HepG2 (cell line): ENCODE results near the gene FIBP. TPM values are rescaled to one million over a fixed set of nuclear protein-coding genes. Genes with fewer than 3 reads are reported as not detected.
A peak's percentile ranks its signal among the peaks of the same experiment; 100 is the strongest.

Experiments
- DNMT1 ChIP-seq: sonication (generic); formaldehyde crosslinking; IDR thresholded peaks from 2 replicates; pipeline ENCODE4 v1.5.1; 2020; ENCODE audit warnings: mild to moderate bottlenecking, missing genetic modification reagents
- IRF1 ChIP-seq: sonication (generic); formaldehyde crosslinking; IDR thresholded peaks from 2 replicates; pipeline ENCODE4 v1.4.0; 2020; ENCODE audit warnings: low read depth, mild to moderate bottlenecking, missing genetic modification reagents
- JARID2 ChIP-seq: sonication (generic); formaldehyde crosslinking; IDR thresholded peaks from 2 replicates; pipeline ENCODE4 v1.8.1; 2023; ENCODE audit warnings: missing genetic modification reagents, inconsistent platforms; ENCODE audit not compliant: insufficient replicate concordance
- KLF13 ChIP-seq: sonication (generic); formaldehyde crosslinking; IDR thresholded peaks from 2 replicates; pipeline ENCODE4 v1.4.0; 2020; ENCODE audit warnings: mild to moderate bottlenecking, missing genetic modification reagents
- MBD4 ChIP-seq: IDR thresholded peaks from 2 replicates; pipeline ENCODE4 v1.6.1; 2012; ENCODE audit warnings: low read length, inconsistent platforms, borderline replicate concordance
- MEIS2 ChIP-seq: sonication (generic); formaldehyde crosslinking; IDR thresholded peaks from 2 replicates; pipeline ENCODE4 v1.9.0; 2021; ENCODE audit warnings: mild to moderate bottlenecking, missing genetic modification reagents
- SMARCE1 ChIP-seq: fragments of 450-650 bp; IDR thresholded peaks from 2 replicates; pipeline ENCODE4 v1.6.1; 2017; ENCODE audit warnings: borderline replicate concordance
- TRIM22 ChIP-seq: fragments of 450-650 bp; IDR thresholded peaks from 2 replicates; pipeline ENCODE4 v1.6.1; 2017
- WIZ ChIP-seq: sonication (generic); formaldehyde crosslinking; IDR thresholded peaks from 2 replicates; pipeline ENCODE4 v1.5.1; 2020; ENCODE audit warnings: mild to moderate bottlenecking, missing genetic modification reagents
- ZFAT ChIP-seq: sonication (generic); formaldehyde crosslinking; conservative IDR thresholded peaks from 2 replicates; pipeline ENCODE4 v1.8.1; 2023; ENCODE audit warnings: missing genetic modification reagents, inconsistent platforms
- ZFP1 ChIP-seq: IDR thresholded peaks from 2 replicates; pipeline ENCODE4 v1.6.1; 2016
- ZFP90 ChIP-seq: sonication (generic); formaldehyde crosslinking; IDR thresholded peaks from 2 replicates; pipeline ENCODE4 v1.8.0; 2022; ENCODE audit warnings: missing genetic modification reagents, mild to moderate bottlenecking, inconsistent platforms, borderline replicate concordance
- ZNF251 ChIP-seq: sonication (generic); formaldehyde crosslinking; IDR thresholded peaks from 2 replicates; pipeline ENCODE4 v1.9.0; 2021; ENCODE audit warnings: mild to moderate bottlenecking, missing genetic modification reagents
- ZSCAN12 ChIP-seq: sonication (generic); formaldehyde crosslinking; IDR thresholded peaks from 2 replicates; pipeline ENCODE4 v1.9.0; 2021; ENCODE audit warnings: mild to moderate bottlenecking, missing genetic modification reagents
- polyA plus RNA-seq, 8 experiments: library from polyadenylated mRNA; depleted of rRNA in 3 of 8; stranded (reverse) in 7 of 8; unstranded in 1 of 8; fragments of >200 nt; fragmentation: Illumina TruSeq in 4 of 8; extraction: Trizol in 4 of 8; gene quantifications; 2 replicates each; pipeline versions ENCODE4 v1.2.1 to v1.2.3, GENCODE V29; 2011 to 2016; ENCODE audit warnings: low read depth in 4 of 8, missing spikeins in 1 of 8, mixed read lengths in 1 of 8; ENCODE audit not compliant: insufficient read depth in 1 of 8
- total RNA-seq, 5 experiments: library from RNA; depleted of rRNA; stranded (reverse); fragments of >200 nt; fragmentation: Illumina TruSeq; extraction: Trizol; gene quantifications; 2 replicates each; pipeline ENCODE4 v1.2.3, GENCODE V29; 2016; ENCODE audit warnings: low read depth in 1 of 5
- TF ChIP-seq, protein P1 (sequence below): sonication (generic); formaldehyde crosslinking; IDR thresholded peaks from 2 replicates; pipeline ENCODE4 v1.5.0; 2020; ENCODE audit warnings: mild to moderate bottlenecking, missing genetic modification reagents
- TF ChIP-seq, protein P2 (sequence below): IDR thresholded peaks from 2 replicates; pipeline ENCODE4 v1.6.1; 2016; ENCODE audit warnings: control low read depth
- TF ChIP-seq, protein P3 (sequence below): sonication (generic); formaldehyde crosslinking; IDR thresholded peaks from 2 replicates; pipeline ENCODE4 v1.8.1; 2023; ENCODE audit warnings: missing genetic modification reagents, inconsistent platforms, borderline replicate concordance
- TF ChIP-seq, protein P4 (sequence below): sonication (generic); formaldehyde crosslinking; IDR thresholded peaks from 2 replicates; pipeline ENCODE4 v1.8.1; 2023; ENCODE audit warnings: mild to moderate bottlenecking, inconsistent platforms, moderate library complexity, missing genetic modification reagents, borderline replicate concordance
- TF ChIP-seq, protein P5 (sequence below): sonication (generic); formaldehyde crosslinking; IDR thresholded peaks from 2 replicates; pipeline ENCODE4 v1.8.0; 2022; ENCODE audit warnings: missing genetic modification reagents, low read depth, mild to moderate bottlenecking, borderline replicate concordance
- TF ChIP-seq, protein P6 (sequence below): sonication (generic); formaldehyde crosslinking; IDR thresholded peaks from 2 replicates; pipeline ENCODE4 v1.4.0; 2020; ENCODE audit warnings: mild to moderate bottlenecking, low read depth, missing genetic modification reagents

The FIBP gene
- total and polyA plus RNA-seq, 2 of the 13 experiments (the other 11 are each of a cell fraction or from before 2014, with no cell fraction given) = 42.9 to 62.1 TPM

- TF ChIP-seq, protein P1, sequence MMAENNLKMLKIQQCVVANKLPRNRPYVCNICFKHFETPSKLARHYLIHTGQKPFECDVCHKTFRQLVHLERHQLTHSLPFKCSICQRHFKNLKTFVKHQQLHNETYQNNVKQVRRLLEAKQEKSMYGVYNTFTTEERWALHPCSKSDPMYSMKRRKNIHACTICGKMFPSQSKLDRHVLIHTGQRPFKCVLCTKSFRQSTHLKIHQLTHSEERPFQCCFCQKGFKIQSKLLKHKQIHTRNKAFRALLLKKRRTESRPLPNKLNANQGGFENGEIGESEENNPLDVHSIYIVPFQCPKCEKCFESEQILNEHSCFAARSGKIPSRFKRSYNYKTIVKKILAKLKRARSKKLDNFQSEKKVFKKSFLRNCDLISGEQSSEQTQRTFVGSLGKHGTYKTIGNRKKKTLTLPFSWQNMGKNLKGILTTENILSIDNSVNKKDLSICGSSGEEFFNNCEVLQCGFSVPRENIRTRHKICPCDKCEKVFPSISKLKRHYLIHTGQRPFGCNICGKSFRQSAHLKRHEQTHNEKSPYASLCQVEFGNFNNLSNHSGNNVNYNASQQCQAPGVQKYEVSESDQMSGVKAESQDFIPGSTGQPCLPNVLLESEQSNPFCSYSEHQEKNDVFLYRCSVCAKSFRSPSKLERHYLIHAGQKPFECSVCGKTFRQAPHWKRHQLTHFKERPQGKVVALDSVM (CRISPR knock-in tag) = no peak
- TF ChIP-seq ZFP90 (peak; percentile 6; the same call in 1 of the 2 replicates), JARID2 (CRISPR knock-in tag) (no peak), ZFAT (CRISPR knock-in tag) (0 out of 2 replicates have a peak, but pooled peaks have one; percentile 46), ZSCAN12 (no peak), TRIM22 (no peak), MBD4 (no peak), ZNF251 (CRISPR knock-in tag) (no peak), IRF1 (CRISPR knock-in tag) (no peak), SMARCE1 (no peak), DNMT1 (no peak), KLF13 (no peak), MEIS2 (no peak; the same call in 1 of the 2 replicates), ZFP1 (CRISPR knock-in tag) (no peak), WIZ (CRISPR knock-in tag) (no peak)
- TF ChIP-seq, protein P2, sequence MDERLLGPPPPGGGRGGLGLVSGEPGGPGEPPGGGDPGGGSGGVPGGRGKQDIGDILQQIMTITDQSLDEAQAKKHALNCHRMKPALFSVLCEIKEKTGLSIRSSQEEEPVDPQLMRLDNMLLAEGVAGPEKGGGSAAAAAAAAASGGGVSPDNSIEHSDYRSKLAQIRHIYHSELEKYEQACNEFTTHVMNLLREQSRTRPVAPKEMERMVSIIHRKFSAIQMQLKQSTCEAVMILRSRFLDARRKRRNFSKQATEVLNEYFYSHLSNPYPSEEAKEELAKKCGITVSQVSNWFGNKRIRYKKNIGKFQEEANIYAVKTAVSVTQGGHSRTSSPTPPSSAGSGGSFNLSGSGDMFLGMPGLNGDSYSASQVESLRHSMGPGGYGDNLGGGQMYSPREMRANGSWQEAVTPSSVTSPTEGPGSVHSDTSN (CRISPR knock-in tag) = no peak
- TF ChIP-seq, protein P3, sequence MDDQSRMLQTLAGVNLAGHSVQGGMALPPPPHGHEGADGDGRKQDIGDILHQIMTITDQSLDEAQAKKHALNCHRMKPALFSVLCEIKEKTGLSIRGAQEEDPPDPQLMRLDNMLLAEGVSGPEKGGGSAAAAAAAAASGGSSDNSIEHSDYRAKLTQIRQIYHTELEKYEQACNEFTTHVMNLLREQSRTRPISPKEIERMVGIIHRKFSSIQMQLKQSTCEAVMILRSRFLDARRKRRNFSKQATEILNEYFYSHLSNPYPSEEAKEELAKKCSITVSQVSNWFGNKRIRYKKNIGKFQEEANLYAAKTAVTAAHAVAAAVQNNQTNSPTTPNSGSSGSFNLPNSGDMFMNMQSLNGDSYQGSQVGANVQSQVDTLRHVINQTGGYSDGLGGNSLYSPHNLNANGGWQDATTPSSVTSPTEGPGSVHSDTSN (CRISPR knock-in tag) = no peak
- TF ChIP-seq, protein P4, sequence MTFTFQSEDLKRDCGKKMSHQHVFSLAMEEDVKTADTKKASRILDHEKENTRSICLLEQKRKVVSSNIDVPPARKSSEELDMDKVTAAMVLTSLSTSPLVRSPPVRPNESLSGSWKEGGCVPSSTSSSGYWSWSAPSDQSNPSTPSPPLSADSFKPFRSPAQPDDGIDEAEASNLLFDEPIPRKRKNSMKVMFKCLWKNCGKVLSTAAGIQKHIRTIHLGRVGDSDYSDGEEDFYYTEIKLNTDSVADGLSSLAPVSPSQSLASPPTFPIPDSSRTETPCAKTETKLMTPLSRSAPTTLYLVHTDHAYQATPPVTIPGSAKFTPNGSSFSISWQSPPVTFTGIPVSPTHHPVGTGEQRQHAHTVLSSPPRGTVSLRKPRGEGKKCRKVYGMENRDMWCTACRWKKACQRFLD = no peak
- TF ChIP-seq, protein P5, sequence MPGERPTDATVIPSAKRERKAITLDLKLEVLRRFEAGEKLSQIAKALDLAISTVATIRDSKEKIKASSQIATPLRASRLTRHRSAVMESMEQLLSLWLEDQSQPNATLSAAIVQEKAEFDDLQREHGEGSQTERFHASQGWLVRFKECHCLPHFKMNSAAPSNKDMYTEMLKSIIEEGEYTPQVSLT (CRISPR knock-in tag) = no peak
- TF ChIP-seq, protein P6, sequence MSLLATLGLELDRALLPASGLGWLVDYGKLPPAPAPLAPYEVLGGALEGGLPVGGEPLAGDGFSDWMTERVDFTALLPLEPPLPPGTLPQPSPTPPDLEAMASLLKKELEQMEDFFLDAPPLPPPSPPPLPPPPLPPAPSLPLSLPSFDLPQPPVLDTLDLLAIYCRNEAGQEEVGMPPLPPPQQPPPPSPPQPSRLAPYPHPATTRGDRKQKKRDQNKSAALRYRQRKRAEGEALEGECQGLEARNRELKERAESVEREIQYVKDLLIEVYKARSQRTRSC (CRISPR knock-in tag) = no peak
These were observed 30.8 kb downstream of the FIBP start (continued) for GRCh38 chr11:65857500-65857852.
